SKM-1 (cell line): ENCODE results near the gene HSPA1L.
A peak's percentile ranks its signal among the peaks of the same experiment; 100 is the strongest.

Source experiments
- DNase-seq: peaks from one replicate; lab custom pipeline; 2025; ENCODE audit not compliant: unreplicated experiment; lab: John Stamatoyannopoulos, UW

The HSPA1L gene

DNA sequence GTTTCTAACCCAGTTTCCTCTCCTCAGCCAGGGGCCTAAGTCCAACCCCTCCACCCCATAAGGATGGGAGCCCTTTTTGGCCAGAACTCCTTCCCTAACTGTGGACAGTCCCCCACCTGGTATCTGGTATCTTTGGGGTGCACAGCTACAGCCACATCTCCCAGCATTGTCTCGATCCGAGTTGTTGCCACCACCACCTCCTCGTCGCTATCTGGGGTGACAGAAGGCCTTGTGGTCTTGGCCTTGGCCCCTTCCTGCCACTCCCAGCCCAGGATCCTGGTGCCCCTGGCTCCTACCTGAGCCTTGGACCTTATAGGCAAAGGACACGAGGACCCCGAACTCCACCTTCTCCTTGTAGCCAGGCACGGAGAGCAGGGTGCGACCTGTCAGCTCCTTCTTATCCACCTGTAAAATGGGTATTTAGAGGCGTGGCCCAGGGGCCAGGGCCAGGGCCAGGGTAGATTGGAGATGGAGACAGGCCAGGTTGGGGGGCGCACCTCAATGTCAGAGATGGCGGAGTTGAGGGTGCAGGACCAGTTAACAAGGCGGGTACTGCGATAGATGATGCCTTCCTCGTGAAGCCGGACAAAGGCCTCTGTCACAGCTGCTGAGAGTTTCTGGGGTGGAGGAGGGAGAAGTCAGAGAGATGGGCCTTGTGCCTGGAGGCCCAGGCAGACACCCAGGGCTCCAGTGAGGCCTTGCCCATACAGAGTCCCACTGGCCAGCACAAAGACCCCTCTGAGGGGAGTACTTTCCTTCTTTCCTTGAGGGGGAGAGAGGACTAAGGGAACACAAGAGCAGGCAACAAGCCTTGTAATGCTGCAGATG is 30.8 kb downstream of the HSPA1L start:
- no peak for DNase-seq

DNA sequence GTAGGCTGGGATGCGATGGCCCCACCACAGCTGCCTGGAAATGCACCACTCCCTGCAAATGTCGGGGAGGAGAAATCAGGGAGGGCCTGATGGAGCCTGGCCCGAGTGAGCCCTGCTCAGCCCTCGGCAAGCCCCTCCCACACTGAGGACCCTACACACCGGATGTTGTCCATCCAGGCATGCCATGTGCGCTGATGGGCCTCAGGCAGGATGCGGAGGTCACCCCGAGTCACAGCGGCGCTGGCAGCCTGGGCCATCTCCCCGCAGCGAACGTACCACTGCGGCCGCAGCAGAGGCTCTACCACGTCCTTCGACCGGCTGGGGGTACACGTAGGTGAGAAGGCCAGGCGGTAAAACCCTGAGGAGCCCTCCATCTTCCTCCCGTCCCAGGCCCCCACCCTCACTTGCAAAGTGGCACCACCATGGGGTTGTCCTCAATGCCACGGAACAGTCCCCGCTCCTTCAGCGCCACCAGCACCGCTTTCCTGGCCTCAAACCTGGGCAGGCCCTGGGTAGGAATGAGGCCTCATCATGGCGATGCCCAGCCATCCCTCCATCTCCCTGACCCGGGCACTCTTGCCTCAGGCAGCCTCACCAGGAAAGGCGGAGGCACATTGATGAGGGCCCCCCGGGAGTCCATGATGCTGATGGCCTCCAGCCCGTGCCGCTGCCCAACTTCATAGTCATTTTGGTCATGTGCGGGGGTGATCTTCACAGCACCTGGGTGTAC is 32.8 kb downstream of the HSPA1L start:
- no peak for DNase-seq

DNA sequence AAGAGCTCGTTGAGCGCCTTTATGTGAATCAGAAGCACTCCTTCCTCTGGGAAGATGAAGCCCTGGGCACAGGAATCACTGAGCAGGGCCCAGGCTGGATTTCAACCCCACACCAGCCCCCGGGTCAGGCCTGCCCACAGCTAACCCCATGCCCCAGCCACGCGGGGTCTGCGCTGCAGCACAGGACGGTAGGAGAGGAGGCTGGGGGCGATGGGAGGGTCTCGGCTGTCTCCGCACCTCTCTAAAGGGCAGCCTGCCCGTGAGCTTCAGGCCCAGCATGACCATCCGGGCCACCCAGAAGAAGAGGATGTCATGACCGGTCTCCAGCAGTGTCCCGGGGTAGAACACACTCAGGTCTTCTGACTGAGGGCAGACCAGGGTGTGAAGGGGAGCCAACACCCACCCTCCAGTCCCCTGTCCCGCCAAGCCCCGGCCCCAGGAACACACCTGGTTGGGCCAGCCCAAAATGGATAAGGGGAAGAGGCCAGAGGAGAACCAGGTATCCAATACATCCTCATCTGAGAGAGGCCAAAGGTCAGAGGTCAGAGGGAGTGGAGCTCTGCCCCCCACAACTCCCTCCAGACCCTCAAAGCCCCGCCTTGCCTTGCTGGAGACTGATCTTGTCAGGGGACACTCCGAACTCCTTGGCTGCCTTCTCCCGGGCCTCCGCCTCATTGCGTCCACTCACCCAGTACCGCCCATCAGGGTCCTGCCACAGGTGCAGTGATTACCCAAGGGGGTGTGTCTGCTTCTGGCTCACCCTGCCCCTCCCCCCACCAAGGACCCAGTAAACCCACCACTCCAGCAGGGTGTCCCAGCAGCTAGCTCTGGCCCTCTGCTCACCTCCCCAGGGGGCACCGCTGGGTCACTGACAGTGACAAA is 33.6 kb downstream of the HSPA1L start:
- no peak for DNase-seq

DNA sequence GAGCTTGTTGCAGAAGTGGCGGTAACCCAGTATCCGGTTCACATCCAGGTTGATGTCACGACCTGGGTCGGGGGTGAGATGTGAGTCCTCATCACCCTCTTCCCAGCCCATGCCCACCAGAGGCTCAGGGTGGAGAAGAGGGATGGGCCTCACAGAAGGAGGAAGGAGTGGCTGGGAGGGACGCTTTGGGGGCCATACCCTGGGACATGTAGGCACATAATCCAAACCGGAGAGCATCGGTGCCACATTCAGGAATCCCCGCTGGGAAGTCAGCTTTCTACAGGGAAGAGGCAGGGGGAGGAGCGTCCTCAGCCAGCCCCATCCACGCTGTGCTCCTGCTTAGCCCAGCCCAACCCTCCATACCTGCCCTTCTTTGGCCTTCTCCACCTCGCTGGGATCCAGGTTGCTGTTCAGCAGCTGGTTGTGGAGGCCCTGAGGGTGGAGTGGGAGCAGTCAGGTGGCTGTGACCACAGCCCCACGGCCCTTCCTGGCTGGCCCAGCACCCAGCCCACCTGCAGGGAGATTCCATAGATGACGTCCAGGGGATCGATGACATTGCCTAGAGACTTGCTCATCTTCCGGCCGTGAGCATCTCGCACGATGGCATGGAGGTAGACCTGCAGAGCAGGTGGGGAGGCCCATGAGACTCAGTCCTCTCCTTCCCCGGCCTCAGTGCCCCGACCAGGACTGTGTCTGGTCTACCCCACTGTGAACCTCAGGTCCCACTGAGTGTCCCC is 34.4 kb downstream of the HSPA1L start:
- DNase-seq = no peak

DNA sequence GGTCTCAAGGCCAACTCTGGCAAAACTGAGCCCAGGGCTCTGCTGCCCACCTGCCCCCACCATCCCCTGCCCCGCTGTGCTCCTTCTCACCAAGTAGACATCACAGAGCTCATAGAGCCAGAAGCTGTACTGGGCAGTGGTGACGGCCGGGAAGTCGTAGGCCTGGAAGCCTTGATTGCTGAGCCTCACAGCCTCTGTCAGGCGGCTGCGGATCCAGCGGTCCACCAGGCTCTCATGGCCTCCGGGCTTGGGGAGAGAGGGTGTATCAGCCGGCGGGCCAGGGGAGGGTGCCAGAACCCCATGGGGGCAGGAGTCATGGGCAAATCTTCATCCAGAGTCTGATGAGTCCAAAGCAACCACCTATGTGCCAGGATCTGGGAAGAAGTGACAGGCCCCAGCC is 35.2 kb downstream of the HSPA1L start:
- DNase-seq = no peak

DNA sequence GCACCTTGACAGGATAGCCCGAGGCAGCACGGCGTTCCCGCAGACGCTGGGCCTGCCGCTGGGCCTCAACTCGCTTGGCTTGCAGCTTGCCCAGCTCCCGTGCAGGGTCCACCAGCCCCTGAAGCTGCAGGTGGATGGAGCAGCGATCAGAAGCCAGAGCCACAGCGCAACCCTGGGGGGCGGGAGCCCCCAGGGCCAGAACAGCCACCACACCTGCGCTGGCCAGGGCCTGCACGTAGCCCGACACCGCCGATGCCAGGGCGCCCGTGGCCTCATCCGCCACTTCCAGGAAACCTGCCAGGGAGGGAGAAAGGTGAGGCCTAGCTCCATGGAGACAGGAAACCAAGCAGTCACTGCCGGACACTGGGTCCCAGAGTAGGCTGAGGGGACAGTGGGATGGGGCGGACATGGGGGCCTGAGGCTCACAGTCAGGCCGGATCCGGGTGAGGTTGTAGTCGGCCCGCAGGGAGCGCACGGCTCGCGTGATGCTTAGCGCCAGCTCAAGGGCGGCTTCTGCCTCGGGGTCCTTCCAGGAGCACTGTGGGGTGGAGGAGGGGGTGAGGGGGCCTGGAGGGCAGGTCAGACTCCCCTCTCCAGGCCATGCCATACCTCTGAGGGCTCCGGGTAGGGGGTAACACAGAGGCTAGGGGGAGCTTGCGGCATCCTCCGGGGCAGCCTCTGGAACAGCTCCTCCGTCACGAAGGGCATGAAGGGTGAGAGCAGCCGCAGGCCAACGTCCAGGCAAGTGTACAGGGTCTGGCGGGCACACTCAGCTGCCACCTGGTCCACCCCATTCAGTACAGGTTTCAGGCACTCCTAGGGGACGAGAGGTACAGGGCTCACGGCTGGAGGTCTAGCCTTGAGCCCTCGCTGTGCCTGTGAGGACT is 35.8 kb downstream of the HSPA1L start:
- no peak for DNase-seq

DNA sequence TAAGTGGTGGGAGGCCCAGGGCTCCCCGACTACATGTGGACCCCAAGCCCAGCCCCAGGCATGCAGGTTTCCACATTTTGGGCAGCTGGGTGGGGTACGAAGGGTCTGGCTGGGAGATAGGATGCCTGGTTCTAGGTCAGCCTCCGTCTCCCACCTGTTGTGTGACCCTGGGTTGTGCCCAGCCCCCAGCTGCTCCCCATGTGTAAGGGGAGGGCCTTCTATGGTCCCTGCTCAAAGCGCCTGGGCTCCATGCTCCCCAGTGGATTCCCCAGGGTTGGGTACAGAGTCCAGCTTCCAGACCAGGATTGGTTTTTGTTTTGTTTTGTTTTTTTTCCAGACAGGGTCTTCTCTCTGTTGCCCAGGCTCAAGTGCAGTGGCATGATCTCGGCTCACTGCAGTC is 36.9 kb downstream of the HSPA1L start:
- no peak for DNase-seq

DNA sequence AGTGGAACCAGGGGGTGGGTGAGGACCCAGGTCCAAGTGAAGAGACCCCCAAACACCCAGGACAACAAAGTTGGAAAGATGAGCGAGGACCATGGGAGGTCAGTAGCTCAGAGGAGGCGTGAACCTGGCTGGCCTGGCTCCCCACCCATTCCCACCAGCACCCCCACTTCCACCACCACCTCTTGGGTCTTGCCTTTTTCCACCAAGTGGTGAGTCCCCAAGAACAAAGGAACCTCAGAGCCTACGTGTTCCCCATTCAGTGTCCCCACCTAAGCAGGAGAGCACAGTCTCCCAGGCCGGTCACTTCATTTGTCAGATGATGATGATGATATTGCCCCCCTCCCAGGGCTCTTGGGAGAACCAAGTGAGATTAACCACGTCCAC is 37.4 kb downstream of the HSPA1L start:
- DNase-seq = no peak

DNA sequence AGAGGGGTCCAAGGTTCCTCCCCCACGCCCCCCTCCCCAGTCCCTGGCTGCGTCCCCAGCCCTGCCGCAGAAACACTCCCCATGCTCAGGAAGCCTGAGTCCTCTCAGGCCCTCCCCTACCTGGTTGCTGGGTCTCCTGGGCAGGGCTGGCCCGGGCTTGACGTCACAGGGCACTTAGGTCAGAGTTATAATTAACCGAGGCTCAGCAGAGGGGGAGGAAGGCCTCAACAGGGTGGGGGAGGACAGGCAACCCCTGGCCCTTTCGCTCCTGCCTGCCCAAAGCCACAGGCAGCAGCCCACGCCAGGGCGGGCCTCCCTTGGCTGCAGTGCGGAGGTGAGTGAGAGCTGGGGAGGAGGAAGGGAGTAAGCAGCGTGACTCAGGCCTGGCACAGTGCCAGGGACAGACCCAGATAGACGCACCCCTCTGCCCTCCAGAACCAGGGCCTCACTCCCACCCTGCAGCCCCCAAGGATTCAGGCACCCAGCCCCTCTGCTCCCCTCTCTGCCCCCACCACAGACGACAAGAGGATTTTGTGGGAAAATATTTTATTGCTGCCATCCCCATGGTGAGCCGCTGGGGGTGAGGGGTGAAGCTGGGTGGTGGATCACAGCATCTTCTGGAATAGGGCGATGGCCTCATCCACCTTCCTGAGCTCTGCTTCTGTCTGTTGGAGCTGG is 38.0 kb downstream of the HSPA1L start, which contains the start of gene VWA7:
TSS of gene VWA7 (minus strand) at position 340 of the 678 bp plus-strand sequence. CDS start 549 bp downstream, outside the sequence.
- DNase-seq = peak; percentile 66

DNA sequence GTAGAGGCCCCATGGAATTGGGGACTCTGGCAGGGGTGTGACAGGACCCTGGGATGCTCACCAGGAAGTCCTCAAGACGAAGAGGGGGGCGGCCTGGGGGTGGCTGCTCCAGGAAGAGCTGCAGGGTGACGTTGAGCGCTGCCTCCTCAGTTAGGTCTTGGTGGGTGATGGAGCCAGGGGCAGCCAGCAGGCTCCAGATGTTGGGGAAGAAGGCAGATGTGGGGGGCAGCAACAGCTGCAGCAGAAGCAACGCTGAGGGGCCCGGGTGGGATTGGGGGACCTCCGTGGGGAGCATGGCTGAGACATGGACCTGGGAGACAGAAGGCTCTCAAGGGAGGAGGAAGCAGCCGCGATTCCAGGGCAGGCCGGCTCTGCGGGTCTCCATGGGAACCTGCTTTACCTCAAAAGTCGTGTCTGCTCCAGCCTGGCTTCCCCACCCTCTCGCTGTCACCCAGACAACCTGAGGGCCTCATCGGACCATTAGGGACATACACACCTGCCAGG is 38.5 kb downstream of the HSPA1L start:
- no peak for DNase-seq

DNA sequence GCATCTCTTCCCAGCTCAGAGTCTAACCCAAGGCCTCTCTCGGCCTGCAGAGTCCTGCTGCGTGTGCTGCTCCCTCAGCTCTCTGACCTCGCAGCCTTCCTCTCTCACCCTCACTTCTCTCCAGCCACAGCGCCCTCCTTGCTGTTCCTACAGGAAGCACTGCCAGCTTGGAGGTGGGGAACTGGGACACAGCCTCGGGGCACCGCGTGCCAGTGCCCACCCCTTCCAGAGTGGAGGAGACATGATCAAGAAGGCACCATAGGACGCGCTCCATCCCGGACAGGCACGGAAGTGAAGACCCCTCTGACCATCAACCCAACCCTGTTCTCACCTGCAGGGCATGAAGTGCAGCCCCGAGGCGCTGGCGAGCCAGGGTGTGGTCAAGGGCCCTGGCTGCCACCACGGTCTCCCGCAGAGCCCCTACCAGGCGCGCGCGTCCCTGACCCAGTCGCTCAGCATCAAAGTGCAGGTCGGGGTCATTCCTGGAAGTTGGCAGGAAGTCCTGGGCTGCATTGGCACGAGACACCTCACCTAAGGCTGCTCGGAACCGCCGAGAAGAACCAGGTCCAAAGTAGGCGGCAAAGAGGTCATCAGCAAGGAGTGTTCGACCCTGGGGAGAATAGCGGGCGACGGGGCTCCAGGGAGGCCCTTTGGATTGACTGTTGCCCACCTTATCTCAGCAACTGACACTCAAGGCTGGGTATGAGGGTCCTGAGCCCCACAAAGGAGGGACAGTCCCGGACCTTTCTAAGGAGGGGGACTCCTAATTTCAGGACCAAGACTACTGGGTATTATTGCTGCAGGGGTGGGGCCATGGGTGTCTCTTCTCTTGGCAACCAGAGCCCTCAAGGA is 39.2 kb downstream of the HSPA1L start:
- no peak for DNase-seq

DNA sequence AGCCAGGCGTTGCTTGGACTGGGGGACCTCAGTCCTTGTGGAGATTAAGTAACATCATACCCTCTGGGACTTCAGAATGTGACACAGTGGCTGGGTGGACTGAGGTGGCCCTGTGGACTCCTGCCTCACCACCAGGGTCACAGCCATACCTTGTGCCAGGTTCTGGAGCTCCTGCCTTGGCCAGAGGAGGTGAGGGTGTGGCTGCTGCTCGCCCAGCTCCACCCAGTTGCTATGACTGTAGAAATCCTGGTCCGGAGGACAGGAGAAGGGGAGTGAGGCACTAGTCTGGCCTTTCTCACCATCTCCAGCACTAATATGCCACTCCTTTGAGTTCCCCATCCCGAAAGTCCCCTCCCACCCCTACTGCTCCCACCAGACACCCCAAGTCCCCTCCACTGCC is 39.9 kb downstream of the HSPA1L start:
- no peak for DNase-seq

DNA sequence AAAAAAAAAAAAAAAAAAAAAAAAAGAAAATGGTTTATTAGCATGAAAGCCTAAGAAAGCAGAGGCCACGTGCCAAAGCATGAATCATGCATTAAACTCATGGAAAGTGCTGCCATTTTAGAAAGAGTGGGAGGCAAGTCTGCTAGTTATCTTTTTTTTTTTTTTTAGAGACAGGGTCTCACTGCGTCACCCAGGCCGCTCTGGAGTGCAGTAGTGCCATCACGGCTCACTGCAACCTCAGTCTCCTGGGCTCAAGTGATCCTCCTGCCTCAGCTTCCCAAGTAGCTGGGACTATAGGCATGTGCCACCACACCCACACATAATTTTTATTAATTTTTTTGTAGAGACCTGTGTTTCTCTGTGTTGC is 43.1 kb downstream of the HSPA1L start:
- DNase-seq = no peak

DNA sequence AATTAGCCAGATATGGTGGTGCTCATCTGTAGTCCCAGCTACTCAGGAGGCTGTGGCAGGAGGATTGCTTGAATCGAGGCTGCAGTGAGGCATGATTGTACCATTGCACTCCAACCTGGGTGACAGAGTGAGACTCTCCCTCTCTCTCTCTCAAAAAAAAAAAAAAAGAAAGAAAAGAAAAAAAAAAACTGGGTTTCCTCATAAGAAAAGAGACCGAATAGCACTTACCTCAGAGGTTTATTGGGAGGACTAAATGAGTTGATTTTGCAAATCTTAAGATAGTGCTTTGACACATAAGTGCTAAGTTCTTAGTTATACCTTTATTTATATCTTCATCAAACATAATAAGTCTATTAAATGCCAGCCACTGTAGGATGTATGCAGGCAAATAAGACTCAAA is 44.2 kb downstream of the HSPA1L start:
- DNase-seq = no peak

DNA sequence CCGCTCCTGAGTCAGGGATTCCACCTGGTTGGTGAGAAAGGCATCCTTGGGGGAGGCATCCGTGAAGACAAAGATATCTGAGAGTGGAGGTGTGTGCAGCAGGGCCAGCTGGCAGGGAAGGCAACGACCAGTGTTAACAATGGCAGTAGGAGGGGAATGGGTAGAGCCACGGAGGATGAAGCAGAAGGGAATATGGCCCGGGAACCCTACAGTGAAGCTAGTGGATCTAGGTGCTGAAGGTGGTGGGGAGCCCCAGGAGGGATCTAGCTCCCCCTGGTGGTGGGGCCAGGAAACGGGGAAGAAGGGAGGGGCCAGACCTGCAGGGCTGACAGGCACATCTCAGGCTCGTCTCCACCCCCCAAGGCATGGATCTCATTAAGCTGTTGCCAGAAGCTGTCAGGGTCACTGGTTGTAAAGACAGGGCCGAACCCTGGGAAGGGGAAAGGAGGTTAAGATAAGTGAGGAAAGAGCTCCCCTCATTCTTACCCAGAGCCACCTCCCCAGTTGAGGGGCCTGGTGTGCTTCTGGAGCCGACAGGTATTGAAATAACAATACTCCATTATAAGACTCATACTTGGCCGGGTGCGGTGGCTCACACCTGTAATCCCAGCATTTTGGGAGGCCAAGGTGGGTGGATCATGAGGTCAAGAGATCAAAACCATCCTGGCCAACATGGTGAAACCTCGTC is 45.3 kb downstream of the HSPA1L start:
- DNase-seq = peak; percentile 68

DNA sequence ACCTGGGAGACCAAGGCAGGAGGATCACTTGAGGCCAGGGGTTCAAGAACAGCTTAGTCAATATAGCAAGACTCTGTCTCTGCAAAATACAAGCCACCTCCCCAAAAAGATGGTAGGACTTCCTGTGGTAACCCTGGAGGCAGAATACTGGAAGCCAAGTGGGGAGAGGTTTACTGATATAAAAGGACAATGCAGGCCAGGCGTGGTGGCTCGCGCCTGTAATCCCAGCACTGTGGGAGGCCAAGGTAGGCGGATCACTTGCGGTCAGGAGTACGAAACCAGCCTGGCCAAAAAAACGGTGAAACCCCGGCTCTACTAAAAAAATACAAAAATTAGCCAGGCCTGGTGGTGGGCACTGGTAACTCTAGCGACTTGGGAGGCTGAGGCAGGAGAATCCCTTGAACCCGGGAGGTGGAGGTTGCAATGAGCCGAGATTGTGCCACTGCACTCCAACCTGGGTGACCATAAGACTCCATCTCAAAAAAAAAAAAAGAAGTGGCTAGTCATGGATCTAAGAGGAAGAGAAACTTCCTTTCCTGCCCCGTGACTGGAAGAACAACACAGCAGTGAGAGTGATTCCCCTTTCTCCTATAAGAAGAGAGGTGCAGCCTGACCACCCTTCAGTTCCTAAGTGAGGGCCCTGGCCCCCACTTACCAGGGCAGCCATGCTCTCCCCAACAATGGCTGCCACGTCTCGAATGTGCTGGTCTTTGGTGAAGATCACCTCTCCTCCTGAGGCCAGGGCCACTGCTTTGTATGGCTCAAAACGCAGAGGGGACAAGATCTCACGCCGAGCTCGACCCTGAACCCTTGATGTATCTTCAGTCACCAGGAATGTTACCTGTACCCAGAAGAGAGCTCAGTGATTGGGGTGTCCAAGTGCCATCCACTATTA is 46.5 kb downstream of the HSPA1L start:
- DNase-seq = no peak
